GM19324 (cell line): ENCODE results near the gene POLR2L.

Experiments
- ATAC-seq: cut with Tn5 transposase; IDR thresholded peaks from one replicate; pipeline ENCODE4 v1.9.1; 2021; ENCODE audit warnings: mild to moderate bottlenecking, moderate library complexity; ENCODE audit not compliant: unreplicated experiment, low FRiP score

Gene POLR2L

GRCh38 chr11:842370-843002 is at the start of gene POLR2L, which contains the start of gene TSPAN4:
POLR2L (minus strand) TSS chr11:842529; CDS start chr11:842508, 21 bp downstream.
TSPAN4 (plus strand) TSS chr11:842852; CDS start chr11:850305, 7,453 bp downstream.
- ATAC-seq = peak; percentile 71

- ATAC-seq = no peak
These were observed 48.6 kb upstream of the POLR2L start for GRCh38 chr11:890794-891540.

- ATAC-seq = no peak
These were observed 47.6 kb upstream of the POLR2L start for GRCh38 chr11:889687-890475.

- ATAC-seq = no peak
These were observed 46.9 kb upstream of the POLR2L start for GRCh38 chr11:889257-889656.

GRCh38 chr11:888310-889212 is 46.2 kb upstream of the POLR2L start:
- ATAC-seq = no peak

- ATAC-seq = no peak
These were observed 45.3 kb upstream of the POLR2L start for GRCh38 chr11:887589-887988.

- no peak for ATAC-seq
These were observed 44.2 kb upstream of the POLR2L start for GRCh38 chr11:886568-886967.

- ATAC-seq = no peak
These were observed 42.3 kb upstream of the POLR2L start for GRCh38 chr11:884578-885070.

GRCh38 chr11:883527-883926 is 41.2 kb upstream of the POLR2L start:
- no peak for ATAC-seq

- no peak for ATAC-seq
These were observed 40.3 kb upstream of the POLR2L start for GRCh38 chr11:882596-882995.

- ATAC-seq = no peak
These were observed 38.1 kb upstream of the POLR2L start for GRCh38 chr11:880447-880846.

- ATAC-seq = no peak
These were observed 35.2 kb upstream of the POLR2L start for GRCh38 chr11:877565-877964.

GRCh38 chr11:876545-876944 is 34.2 kb upstream of the POLR2L start:
- ATAC-seq = no peak

- ATAC-seq = no peak
These were observed 33.5 kb upstream of the POLR2L start for GRCh38 chr11:875769-876301.

- no peak for ATAC-seq
These were observed 32.9 kb upstream of the POLR2L start for GRCh38 chr11:875203-875602.

GRCh38 chr11:873706-874105 is 31.4 kb upstream of the POLR2L start:
- ATAC-seq = no peak

- no peak for ATAC-seq
These were observed 30.5 kb upstream of the POLR2L start for GRCh38 chr11:872799-873198.

- ATAC-seq = no peak
These were observed 29.1 kb upstream of the POLR2L start for GRCh38 chr11:871472-871871.

GRCh38 chr11:870418-870817 is 28.1 kb upstream of the POLR2L start:
- ATAC-seq = no peak

- no peak for ATAC-seq
These were observed 27.7 kb upstream of the POLR2L start for GRCh38 chr11:870127-870413.
